NCI-H2029 (cell line): ENCODE results near the gene SWAP70.

Experiments used
- DNase-seq: peaks from one replicate; lab custom pipeline; 2025; lab: John Stamatoyannopoulos, UW

Gene SWAP70

DNA sequence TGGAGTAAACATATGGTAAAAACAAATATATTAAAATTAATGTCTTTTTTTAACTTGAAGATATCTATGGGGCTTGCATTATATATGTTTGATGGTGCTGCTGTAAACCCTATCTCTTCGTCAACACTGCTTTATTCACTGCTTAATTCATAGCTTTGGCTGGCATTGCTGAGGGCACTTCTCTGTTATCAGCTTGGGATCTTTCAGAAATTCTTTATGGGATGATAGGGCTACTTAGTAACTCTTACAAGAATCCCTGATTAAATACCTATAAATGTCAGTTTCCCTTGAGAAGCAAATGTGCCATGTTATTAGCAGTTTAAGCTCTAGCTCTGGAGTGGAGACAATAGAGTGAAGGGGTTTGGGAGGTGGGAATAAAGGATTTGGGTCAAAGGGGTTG lies 112.3 kb downstream of the SWAP70 start:
- DNase-seq: no peak

DNA sequence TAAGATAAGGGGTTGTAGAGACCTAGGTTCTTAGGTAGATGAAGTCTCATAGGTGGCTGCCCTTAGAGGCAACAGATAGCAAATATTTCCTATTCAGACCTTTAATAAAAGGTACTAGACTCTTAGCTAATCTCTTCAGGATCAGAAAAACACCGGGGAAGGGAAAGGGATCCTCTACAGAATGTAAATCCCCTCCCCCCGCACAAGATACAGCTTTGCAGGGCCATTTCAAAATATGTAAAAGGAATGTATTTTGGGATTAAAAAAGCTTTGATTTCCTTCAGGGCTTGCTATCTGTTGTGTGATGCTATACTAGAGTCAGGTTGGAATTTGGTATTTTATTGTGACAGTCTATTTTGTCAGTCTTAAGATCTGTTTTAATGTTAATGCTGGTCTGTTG lies 113.2 kb downstream of the SWAP70 start:
- no peak for DNase-seq

DNA sequence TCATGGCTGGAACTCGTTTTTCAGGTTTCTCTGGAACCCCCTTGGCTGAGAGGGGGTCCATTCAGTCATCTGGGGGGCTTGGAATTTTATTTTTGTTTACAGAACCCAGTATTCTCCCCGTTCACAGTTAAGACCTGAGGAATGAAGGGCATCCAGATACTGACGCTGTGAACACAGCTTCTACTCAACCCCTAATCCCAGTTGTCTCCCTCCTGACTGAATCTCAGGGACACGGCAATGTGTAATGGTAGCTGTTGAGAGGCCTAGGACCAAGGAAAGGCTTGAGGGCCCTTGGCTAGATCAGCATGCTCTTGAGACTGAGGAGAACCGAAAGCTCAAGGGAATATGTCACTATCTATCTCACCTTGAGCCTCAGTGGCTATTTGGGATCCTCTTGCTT lies 113.6 kb downstream of the SWAP70 start:
- DNase-seq: no peak

DNA sequence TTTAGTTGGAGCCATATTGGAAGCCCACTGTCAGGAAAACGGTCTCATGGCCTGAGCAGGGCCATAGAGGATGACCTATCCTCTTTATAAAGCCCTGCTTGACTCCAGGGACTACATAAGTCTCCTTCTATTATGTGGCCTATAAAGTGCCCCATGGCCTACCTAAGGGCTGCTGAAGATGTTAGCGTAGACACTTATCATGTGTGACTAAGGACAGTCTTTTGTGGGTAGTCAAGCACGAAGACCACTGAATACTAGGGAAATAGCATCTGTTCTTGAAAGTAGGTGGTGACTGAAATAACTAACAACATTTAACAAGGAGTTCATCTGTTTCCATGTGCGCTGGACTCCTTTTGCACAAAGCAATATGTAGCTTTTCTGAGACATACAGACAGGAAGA lies 117.1 kb downstream of the SWAP70 start:
- DNase-seq: no peak

DNA sequence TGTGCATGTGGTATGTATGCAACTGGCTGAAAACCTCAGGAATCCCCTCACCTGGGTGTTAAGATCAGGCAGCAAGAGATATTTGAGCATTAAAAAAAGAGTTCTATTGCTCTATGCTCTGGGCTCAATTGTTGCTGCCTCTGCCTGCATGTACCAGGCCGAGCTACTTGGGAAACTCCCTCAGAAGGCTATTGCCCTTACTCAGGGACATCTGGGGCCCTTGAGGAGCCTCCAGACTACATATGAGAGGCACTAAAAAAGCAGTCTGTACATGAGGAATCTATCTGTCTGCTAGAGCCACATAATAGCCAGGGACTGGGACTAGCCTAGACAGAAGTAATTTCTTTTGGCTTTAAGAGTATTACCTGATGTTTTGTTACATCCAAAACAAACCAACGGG lies 120.1 kb downstream of the SWAP70 start:
- no peak for DNase-seq

DNA sequence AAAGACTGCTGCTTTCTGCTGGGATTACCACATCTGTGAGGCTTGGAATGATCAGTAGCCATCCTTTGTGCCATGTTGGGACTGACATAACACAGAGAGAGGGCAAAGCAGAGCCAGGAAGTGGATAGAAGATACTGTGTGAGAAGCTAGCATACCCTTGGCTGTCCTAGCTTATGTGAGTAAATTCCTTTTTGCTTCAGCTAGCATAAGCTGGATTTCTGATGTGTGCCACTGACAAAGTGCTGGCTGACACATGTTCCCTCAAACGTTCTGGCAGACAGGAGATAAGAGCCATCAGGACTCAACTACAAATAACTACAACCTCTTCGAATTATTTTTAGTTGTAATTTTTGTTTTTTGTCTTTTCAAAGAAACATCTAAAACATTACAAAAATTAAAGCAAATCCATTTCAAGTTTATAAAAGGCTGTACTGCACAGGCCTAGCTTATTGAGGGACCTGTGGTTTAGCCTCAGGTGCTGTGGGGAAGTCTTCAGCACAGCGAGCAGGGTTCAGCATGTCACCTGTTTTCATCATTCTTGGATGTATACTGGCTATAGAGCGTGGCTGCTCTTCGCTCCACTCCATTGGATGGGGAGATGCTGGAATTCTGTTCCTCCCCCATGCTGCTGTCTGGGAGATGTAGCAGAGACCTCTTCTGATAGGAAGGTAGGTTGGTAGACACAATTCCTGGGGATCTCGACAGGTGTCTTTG lies 120.9 kb downstream of the SWAP70 start:
- no peak for DNase-seq

DNA sequence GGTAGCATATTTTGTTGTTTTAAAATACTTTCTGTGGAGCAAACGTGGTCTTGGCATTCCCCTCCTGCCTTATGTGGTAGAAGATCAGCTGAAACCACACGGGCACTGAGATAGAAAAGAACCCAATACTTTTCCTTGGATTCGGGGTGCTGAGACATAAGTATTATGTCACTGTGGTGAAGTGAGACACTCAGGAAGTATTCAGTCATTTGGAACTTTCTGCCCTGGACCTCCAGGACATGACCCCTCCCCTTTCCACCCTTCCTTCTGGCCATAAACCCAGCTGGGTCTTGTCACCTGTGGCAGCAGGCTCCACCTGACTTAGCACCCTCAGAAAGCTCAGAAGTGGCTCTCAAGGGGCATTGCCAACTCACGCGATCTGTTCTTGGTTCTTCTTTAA lies 123.4 kb downstream of the SWAP70 start:
- DNase-seq: no peak

DNA sequence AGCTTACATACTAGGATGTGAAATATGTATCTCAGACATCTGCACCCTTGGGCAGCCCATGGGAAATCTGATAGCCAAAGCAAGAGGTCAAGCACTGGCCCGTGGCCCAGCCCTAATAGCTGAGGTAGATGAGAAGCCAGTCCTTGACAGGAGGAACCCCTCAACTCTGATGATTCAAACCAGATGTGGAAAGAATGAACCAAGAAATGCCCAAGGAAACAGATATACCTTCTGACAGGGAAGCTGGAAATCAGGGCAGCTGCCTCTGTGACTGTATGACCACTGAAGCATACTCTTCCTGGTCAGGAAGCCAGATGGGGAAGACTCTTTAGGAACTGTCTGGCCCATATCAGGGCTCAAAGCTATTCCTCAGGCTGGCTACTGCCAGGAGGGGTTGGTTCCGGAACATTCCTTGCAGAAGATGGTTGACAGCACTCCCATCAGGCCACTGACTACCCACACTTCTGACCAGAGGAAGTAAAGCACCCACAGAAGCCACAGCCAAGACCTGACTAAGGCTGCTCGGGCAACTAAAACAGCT lies 124.2 kb downstream of the SWAP70 start:
- no peak for DNase-seq

DNA sequence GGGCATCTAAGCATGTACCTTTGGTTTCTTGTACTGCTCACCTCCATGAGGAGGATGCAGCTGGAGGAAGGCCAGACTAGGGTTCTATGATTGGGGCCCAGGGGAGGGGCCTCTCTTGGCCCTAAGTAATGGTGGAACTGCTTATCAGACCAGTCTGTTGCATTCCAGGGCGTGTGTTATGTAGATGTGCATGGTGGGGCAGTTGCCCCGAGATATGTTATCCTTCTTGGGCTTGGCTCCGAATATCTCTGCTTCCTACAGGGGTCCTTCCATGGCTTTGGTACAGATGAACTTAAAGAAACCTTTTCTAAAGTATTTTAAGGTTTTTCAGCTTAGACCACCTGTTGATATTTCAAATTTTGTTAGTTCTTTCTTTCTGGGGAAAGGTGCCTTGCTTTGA lies 126.0 kb downstream of the SWAP70 start:
- no peak for DNase-seq

DNA sequence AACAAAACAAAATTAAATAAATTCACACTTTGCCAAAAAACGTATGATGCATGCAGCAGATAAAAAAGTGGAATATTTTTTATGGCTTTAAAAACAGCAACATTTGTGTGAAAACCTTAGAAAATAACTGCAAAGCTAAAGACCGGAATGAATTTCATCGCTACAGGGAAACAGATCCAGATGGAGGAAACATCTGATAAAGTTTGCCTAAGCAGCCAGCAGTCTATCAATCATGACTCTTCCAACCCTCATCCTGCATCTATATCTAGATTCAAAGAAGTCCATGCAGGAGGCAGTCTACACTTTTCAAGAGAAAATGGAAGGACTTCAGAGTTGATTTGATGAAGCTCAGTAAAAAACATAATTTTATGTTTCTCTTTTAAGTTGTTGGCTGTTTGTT lies 126.8 kb downstream of the SWAP70 start:
- DNase-seq: no peak

DNA sequence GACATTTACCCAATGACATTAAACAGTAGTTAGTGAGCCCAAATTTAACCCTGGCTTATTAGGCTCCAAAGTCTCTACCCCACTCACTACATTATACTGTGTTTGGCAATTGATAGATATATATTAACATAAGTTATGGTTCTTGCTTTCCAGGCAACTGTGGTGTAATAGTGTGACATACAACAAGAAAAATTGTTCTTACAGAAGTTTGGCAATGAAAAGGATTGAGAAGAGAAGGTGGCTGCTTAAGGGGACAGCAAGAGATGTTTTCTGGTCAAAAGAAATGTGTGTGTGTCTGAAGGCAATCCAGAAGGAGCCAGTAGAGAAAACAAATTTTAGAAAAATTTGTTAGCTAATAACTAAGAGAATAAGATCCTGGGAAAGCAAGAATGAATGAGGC lies 132.4 kb downstream of the SWAP70 start:
- no peak for DNase-seq

DNA sequence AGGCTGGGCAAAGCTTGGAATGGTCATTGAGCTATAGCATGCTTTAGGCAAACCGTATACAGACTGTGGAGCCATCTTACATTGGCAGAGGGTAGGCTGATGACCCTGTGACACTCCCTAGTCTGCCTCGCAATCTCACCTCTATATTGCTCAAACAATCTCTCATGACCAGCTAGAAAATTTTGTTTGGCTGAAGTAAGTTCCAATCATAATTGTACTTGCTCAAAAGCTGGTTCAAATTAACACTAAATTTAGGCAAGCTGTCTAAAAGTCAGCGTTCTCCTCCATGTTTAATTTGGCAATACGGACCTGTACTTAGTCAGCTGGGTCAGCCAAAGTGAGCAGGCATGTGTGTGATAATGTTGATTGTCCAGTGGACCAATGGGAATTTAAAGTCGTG lies 133.0 kb downstream of the SWAP70 start:
- DNase-seq: no peak

DNA sequence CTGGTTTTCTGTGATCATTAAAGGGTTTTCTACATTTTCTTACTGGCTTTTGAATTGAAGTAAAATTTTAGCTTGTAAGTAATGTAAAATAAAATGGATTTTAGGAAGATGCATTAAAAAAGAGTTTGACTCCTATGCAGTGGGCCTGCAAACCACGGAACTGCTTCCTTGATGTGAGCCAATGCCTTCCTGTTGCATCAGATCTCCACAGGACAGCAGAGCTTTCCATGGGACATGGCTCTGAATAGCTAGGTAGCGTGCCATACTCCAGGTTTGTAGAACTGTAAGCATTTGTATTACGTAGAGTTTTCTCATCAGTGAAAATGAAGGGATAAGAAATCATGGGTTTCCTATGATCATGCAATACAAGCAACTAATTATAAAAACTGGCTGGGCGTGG lies 133.4 kb downstream of the SWAP70 start:
- no peak for DNase-seq

DNA sequence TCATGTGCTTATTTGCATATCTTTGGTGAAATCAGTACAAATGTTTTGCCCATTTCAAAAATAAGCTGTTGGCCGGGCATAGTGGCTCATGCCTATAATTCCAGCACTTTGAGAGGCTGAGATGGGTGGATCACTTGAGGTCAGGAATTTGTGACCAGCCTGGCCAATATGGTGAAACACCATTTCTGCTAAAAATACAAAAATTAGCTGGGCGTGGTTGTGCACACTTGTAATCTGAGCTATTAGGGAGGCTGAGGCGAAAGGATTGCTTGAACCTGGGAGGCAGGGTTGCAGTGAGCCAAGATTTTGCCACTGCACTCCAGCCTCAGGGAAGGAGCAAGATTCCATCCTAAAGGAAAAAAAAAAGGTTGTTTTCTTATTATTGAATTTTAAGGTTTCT lies 136.0 kb downstream of the SWAP70 start:
- no peak for DNase-seq

DNA sequence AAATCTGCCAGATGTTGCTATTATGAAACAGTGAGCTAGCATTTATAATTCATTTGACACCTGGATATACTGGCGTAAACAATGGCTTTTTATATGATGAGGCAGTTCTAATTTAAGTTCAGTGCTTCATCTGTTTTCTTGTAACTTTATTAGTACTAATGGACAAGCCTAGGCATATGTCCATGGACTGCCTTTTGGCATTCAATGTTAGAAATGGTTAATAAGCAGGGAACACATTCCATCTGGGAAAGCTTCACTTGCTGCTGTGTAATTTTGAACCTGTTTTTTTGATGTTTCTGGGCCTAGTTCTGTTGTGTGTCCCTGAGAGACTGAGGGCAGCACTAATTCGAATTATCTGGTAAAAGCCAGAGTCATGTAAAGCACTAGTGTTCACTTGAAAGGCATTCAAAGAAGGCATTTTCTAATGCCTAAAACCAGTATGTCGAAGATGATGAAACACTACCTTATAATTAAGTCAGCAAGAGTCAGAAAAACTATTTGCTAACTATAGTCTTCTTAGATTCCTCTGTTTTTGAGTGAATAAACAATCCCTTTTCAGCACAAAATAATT lies 138.5 kb downstream of the SWAP70 start:
- no peak for DNase-seq
